ENCODE data around the gene ZBTB7C.

ZBTB7C gene

GRCh38 chr18:48048251-48048650 lies 360.9 kb downstream of the ZBTB7C start:
- DNase-seq = no peak

GRCh38 chr18:48046843-48047242 lies 362.3 kb downstream of the ZBTB7C start:
- no peak for DNase-seq

GRCh38 chr18:48045744-48046143 lies 363.4 kb downstream of the ZBTB7C start:
- DNase-seq = no peak

GRCh38 chr18:48044944-48045343 lies 364.2 kb downstream of the ZBTB7C start:
- no peak for DNase-seq

GRCh38 chr18:48043166-48043565 lies 366.0 kb downstream of the ZBTB7C start:
- no peak for DNase-seq

- no peak for DNase-seq
These were observed 366.8 kb downstream of the ZBTB7C start for GRCh38 chr18:48042431-48042830.

GRCh38 chr18:48040457-48041110 lies 368.6 kb downstream of the ZBTB7C start:
- no peak for DNase-seq

GRCh38 chr18:48039769-48040215 lies 369.4 kb downstream of the ZBTB7C start:
- no peak for DNase-seq

- DNase-seq = no peak
These were observed 370.5 kb downstream of the ZBTB7C start for GRCh38 chr18:48038636-48039035.

GRCh38 chr18:48037481-48038271 lies 371.5 kb downstream of the ZBTB7C start:
- peak; percentile 48 for DNase-seq

- DNase-seq = peak; percentile 26
These were observed 372.4 kb downstream of the ZBTB7C start for GRCh38 chr18:48036641-48037421.

- no peak for DNase-seq
These were observed 373.0 kb downstream of the ZBTB7C start for GRCh38 chr18:48036226-48036625.

GRCh38 chr18:48035556-48035860 lies 373.7 kb downstream of the ZBTB7C start:
- no peak for DNase-seq

GRCh38 chr18:48034651-48035555 lies 374.3 kb downstream of the ZBTB7C start:
- DNase-seq = no peak

GRCh38 chr18:48033790-48034650 lies 375.2 kb downstream of the ZBTB7C start:
- DNase-seq = no peak

GRCh38 chr18:48032876-48033789 lies 376.1 kb downstream of the ZBTB7C start:
- no peak for DNase-seq

GRCh38 chr18:48031641-48032040 lies 377.5 kb downstream of the ZBTB7C start:
- DNase-seq = no peak

- DNase-seq = peak; percentile 87
These were observed 378.3 kb downstream of the ZBTB7C start for GRCh38 chr18:48030616-48031480.

GRCh38 chr18:48029296-48029986 lies 379.7 kb downstream of the ZBTB7C start:
- no peak for DNase-seq

All from NCI-H524 treated with DMSO at 0.1 percent for 48 hours (cell line).